ENCODE measurements around the gene SLC26A2.
"Not testable (repeated sequence)": the region's sequence is repeated elsewhere in the genome, so short reads cannot be mapped to it uniquely, and the experiment has no call there.

SLC26A2 gene

GRCh38 chr5:150026682-150027172 is 66.2 kb downstream of the SLC26A2 start:
- TF ChIP-seq CTCF (IDR thresholded peaks at IDR 0.05; ENCODE audit: low read depth, low read length) = no peak
- H3K27ac ChIP-seq = no peak overlapping the region
- DNase-seq = no peak
- no peaks in the 10 kb centered on the region for H3K27me3 ChIP-seq (ENCODE audit: insufficient read depth, low read depth, severe bottlenecking)
- no peak overlapping the region for H3K4me3 ChIP-seq (ENCODE audit: low read depth, low read length)
- H3K36me3 ChIP-seq = peaks cover 60% of the 10 kb centered on the region
- H3K9me3 ChIP-seq (ENCODE audit: severe bottlenecking) = no peaks in the 10 kb centered on the region

- H3K36me3 ChIP-seq = peaks cover 68% of the 10 kb centered on the region
- not testable (repeated sequence) for DNase-seq
These were observed 67.5 kb downstream of the SLC26A2 start for GRCh38 chr5:150028047-150028446.

GRCh38 chr5:150033334-150033733 is 72.8 kb downstream of the SLC26A2 start:
- Histone ChIP-seq H3K9me3 (ENCODE audit: severe bottlenecking) (no peaks in the 10 kb centered on the region), H3K4me3 (ENCODE audit: low read depth, low read length) (no peak overlapping the region), H3K27ac (no peak overlapping the region), H3K27me3 (ENCODE audit: insufficient read depth, low read depth, severe bottlenecking) (no peaks in the 10 kb centered on the region), H3K36me3 (peaks cover 80% of the 10 kb centered on the region)
- no peak for DNase-seq
- no peak for TF ChIP-seq CTCF (IDR thresholded peaks at IDR 0.05; ENCODE audit: low read depth, low read length)

More at GRCh38 chr5:150028047-150028446, 67.5 kb downstream of the SLC26A2 start:
- not testable (repeated sequence) for H3K27me3 ChIP-seq (ENCODE audit: insufficient read depth, low read depth, severe bottlenecking); H3K4me3 ChIP-seq (ENCODE audit: low read depth, low read length); H3K27ac ChIP-seq; H3K9me3 ChIP-seq (ENCODE audit: severe bottlenecking)

- DNase-seq = no peak
- no peak for TF ChIP-seq CTCF (IDR thresholded peaks at IDR 0.05; ENCODE audit: low read depth, low read length)
- no peak overlapping the region for H3K4me3 ChIP-seq (ENCODE audit: low read depth, low read length)
- no peak overlapping the region for H3K27ac ChIP-seq
- no peaks in the 10 kb centered on the region for H3K9me3 ChIP-seq (ENCODE audit: severe bottlenecking)
- H3K36me3 ChIP-seq = peaks cover 88% of the 10 kb centered on the region
- H3K27me3 ChIP-seq (ENCODE audit: insufficient read depth, low read depth, severe bottlenecking) = no peaks in the 10 kb centered on the region
These were observed 74.1 kb downstream of the SLC26A2 start for GRCh38 chr5:150034662-150035061.

GRCh38 chr5:150035139-150035895 is 74.8 kb downstream of the SLC26A2 start:
- H3K9me3 ChIP-seq (ENCODE audit: severe bottlenecking) = no peaks in the 10 kb centered on the region
- DNase-seq = no peak
- peaks cover 86% of the 10 kb centered on the region for H3K36me3 ChIP-seq
- no peak overlapping the region for H3K27ac ChIP-seq
- no peak overlapping the region for H3K4me3 ChIP-seq (ENCODE audit: low read depth, low read length)
- H3K27me3 ChIP-seq (ENCODE audit: insufficient read depth, low read depth, severe bottlenecking) = no peaks in the 10 kb centered on the region
- TF ChIP-seq CTCF (IDR thresholded peaks at IDR 0.05; ENCODE audit: low read depth, low read length) = no peak

GRCh38 chr5:150036513-150036912 is 76.0 kb downstream of the SLC26A2 start:
- no peak overlapping the region for H3K4me3 ChIP-seq (ENCODE audit: low read depth, low read length)
- no peak for TF ChIP-seq CTCF (IDR thresholded peaks at IDR 0.05; ENCODE audit: low read depth, low read length)
- peaks cover 86% of the 10 kb centered on the region for H3K36me3 ChIP-seq
- DNase-seq = no peak
- H3K9me3 ChIP-seq (ENCODE audit: severe bottlenecking) = no peaks in the 10 kb centered on the region
- H3K27me3 ChIP-seq (ENCODE audit: insufficient read depth, low read depth, severe bottlenecking) = no peaks in the 10 kb centered on the region
- no peak overlapping the region for H3K27ac ChIP-seq

All from WERI-Rb-1 (cell line).